Panc1 (cell line): ENCODE measurements around the gene RNF39. TPM values are rescaled to one million over a fixed set of nuclear protein-coding genes. Genes with fewer than 3 reads are reported as not detected.

Experiments used
- ATAC-seq: fragments of 200-7000 bp; cut with Tn5 transposase; 2 replicates; pipeline ENCODE4 v1.9.1; 2020; ENCODE audit warnings: mild to moderate bottlenecking, moderate library complexity
- BruUV-seq: library from RNA; stranded (reverse); fragments of 400-500 nt; replicated peaks from 2 replicates; lab custom pipeline; 2021; lab: Mats Ljungman, UMichigan
- CTCF ChIA-PET: fragments of 300-600 bp; sonication (Branson Sonifier 250); formaldehyde crosslinking; loops from one replicate; lab custom pipeline; 2022; ENCODE audit warnings: antibody characterized with exemption; lab: Charles Lee
- POLR2A ChIA-PET: fragments of 300-600 bp; sonication (Branson Sonifier 250); formaldehyde crosslinking; loops from one replicate; lab custom pipeline; 2022; ENCODE audit warnings: antibody characterized with exemption; lab: Charles Lee
- DNase-seq: peaks from one replicate; pipeline ENCODE4 v3.0.0-alpha.2; 2010; ENCODE audit warnings: low read depth, low spot score
- H3K27ac ChIP-seq: 2 replicates; pipeline ENCODE4 v1.5.1; 2011; ENCODE audit warnings: mild to moderate bottlenecking, low read length, inconsistent platforms
- H3K27me3 ChIP-seq: fragments of 200-500 bp; sonication (Bioruptor generic); 2 replicates; pipeline ENCODE4 v1.6.0; 2014; ENCODE audit warnings: low read length, inconsistent platforms; ENCODE audit not compliant: control insufficient read depth, insufficient read depth
- H3K36me3 ChIP-seq: fragments of 200-500 bp; sonication (Bioruptor generic); 2 replicates; pipeline ENCODE4 v1.5.1; 2014; ENCODE audit warnings: inconsistent platforms, mild to moderate bottlenecking, low read length, moderate library complexity; ENCODE audit not compliant: control insufficient read depth, insufficient read depth
- H3K4me1 ChIP-seq: 2 replicates; pipeline ENCODE4 v1.5.1; 2011; ENCODE audit warnings: inconsistent platforms, mild to moderate bottlenecking, low read length, moderate library complexity; ENCODE audit not compliant: control insufficient read depth, insufficient read depth
- H3K4me3 ChIP-seq, 2 experiments: 2 replicates each; pipeline ENCODE4 v1.5.1; 2011 to 2012; ENCODE audit warnings: low read depth in 2 of 2, low read length in 2 of 2, mild to moderate bottlenecking in 2 of 2, inconsistent platforms in 1 of 2, moderate library complexity in 1 of 2
- H3K9me3 ChIP-seq: fragments of 200-500 bp; sonication (Bioruptor generic); 2 replicates; pipeline ENCODE4 v1.5.1; 2014; ENCODE audit warnings: low read depth, mild to moderate bottlenecking, inconsistent platforms, low read length, moderate library complexity; ENCODE audit not compliant: control insufficient read depth, insufficient read depth
- CTCF ChIP-seq: fragments of 450-650 bp; IDR thresholded peaks from 2 replicates; pipeline ENCODE4 v1.5.1; 2017; ENCODE audit warnings: mild to moderate bottlenecking
- POLR2AphosphoS5 ChIP-seq: IDR thresholded peaks from 2 replicates; pipeline ENCODE4 v1.6.1; 2012; ENCODE audit warnings: mild to moderate bottlenecking, low read depth, low read length, moderate library complexity
- REST ChIP-seq, 2 experiments: IDR thresholded peaks; 2 replicates each; pipeline ENCODE4 v1.6.1; 2011 to 2012; ENCODE audit warnings: low read depth in 2 of 2, control low read depth in 1 of 2, low read length in 1 of 2, mild to moderate bottlenecking in 1 of 2, moderate library complexity in 1 of 2; ENCODE audit not compliant: insufficient read depth in 1 of 2
- SIN3A ChIP-seq: IDR thresholded peaks from 2 replicates; pipeline ENCODE4 v1.6.1; 2012; ENCODE audit warnings: low read depth, mild to moderate bottlenecking, low read length, moderate library complexity, borderline replicate concordance; ENCODE audit not compliant: insufficient read depth
- TCF7L2 ChIP-seq: IDR thresholded peaks from 2 replicates; pipeline ENCODE4 v1.6.1; 2011; ENCODE audit warnings: mild to moderate bottlenecking, low read depth, low read length, inconsistent platforms
- in situ Hi-C: cut with HindIII; loops from 2 replicates; pipeline ENCODE4 v1.10.0; 2016; ENCODE audit warnings: low sequenced_read_pairs, low pct_unique_long_range_greater_than_20kb
- intact Hi-C: fragments of 100-400 bp; cut with micrococcal nuclease; formaldehyde crosslinking; loops from one replicate; pipeline ENCODE4 v1.10.0; 2022; ENCODE audit not compliant: unreplicated experiment
- total RNA-seq: library from RNA; stranded (reverse); gene quantifications from one replicate; pipeline ENCODE4 v1.2.1, GENCODE V29; 2021; ENCODE audit not compliant: unreplicated experiment

The RNF39 gene
- total RNA-seq, 1 experiment from 2014 or later, result not detected

GRCh38 chr6:30092852-30093543 lies 17.4 kb upstream of the RNF39 start:
- no peaks in the 10 kb centered on the region for H3K9me3 ChIP-seq
- no peak overlapping the region for H3K27ac ChIP-seq
- intact Hi-C loops, result no loop called here
- no peaks in the 10 kb centered on the region for H3K4me1 ChIP-seq
- 0 out of 2 replicates have a peak, but pooled peaks cover 2% of the 10 kb centered on the region for H3K27me3 ChIP-seq
- DNase-seq (no peak), ATAC-seq (no peak)
- no peak overlapping the region for H3K4me3 ChIP-seq
- in situ Hi-C loops, result no loop called here
- ChIA-PET POLR2A (no interaction called here), CTCF (interaction anchor here (0.5 kb wide), 1 partner anchor 11 kb away, joined by 3 read pairs; no protein-coding TSS in a partner anchor)
- H3K36me3 ChIP-seq, result no peaks in the 10 kb centered on the region
- no peak for TF ChIP-seq SIN3A
- no peak for TF ChIP-seq CTCF
- TF ChIP-seq TCF7L2, result no peak
- TF ChIP-seq REST (IDR thresholded peaks at IDR 0.05; ENCODE audit: insufficient read depth in 1 of 2, low read depth in 2 of 2, low read length in 1 of 2), result no peak
- TF ChIP-seq POLR2AphosphoS5, result no peak
- BruUV-seq, result no TSS peak

GRCh38 chr6:30091577-30092381 lies 16.2 kb upstream of the RNF39 start:
- TF ChIP-seq CTCF (no peak), SIN3A (no peak), TCF7L2 (no peak), POLR2AphosphoS5 (no peak), REST (IDR thresholded peaks at IDR 0.05; ENCODE audit: insufficient read depth in 1 of 2, low read depth in 2 of 2, low read length in 1 of 2) (no peak)
- in situ Hi-C loops (no loop called here), intact Hi-C loops (no loop called here)
- DNase-seq, result no peak
- no peaks in the 10 kb centered on the region for H3K9me3 ChIP-seq
- POLR2A ChIA-PET, result no interaction called here
- ATAC-seq, result peak; percentile 63
- CTCF ChIA-PET, result no interaction called here
- BruUV-seq, result no TSS peak
- 0 out of 2 replicates have a peak, but pooled peaks cover 2% of the 10 kb centered on the region for H3K27me3 ChIP-seq
- H3K4me1 ChIP-seq, result no peaks in the 10 kb centered on the region
- no peak overlapping the region for H3K27ac ChIP-seq
- H3K36me3 ChIP-seq, result no peaks in the 10 kb centered on the region
- no peak overlapping the region for H3K4me3 ChIP-seq
